NCI-H82 (cell line): ENCODE measurements around the gene ST3GAL6.

Experiments
- DNase-seq: peaks from one replicate; lab custom pipeline; 2025; lab: John Stamatoyannopoulos, UW

The ST3GAL6 gene

GRCh38 chr3:98763076-98763475 is at the start of gene ST3GAL6:
Gene ST3GAL6 (plus strand): TSS chr3:98763340. CDS start chr3:98768441, 5,101 bp downstream.
- DNase-seq: no peak

- no peak for DNase-seq
These were observed 49.2 kb upstream of the ST3GAL6 start for GRCh38 chr3:98713984-98714383.

- no peak for DNase-seq
These were observed 45.6 kb upstream of the ST3GAL6 start for GRCh38 chr3:98717584-98717983.

- no peak for DNase-seq
These were observed 44.4 kb upstream of the ST3GAL6 start for GRCh38 chr3:98718730-98719129.

GRCh38 chr3:98721776-98722175 is 41.4 kb upstream of the ST3GAL6 start:
- no peak for DNase-seq

GRCh38 chr3:98722389-98722788 is 40.8 kb upstream of the ST3GAL6 start:
- no peak for DNase-seq

- no peak for DNase-seq
These were observed 37.8 kb upstream of the ST3GAL6 start for GRCh38 chr3:98725352-98725751.

GRCh38 chr3:98726084-98726483 is 37.1 kb upstream of the ST3GAL6 start:
- DNase-seq: no peak

GRCh38 chr3:98727638-98728037 is 35.5 kb upstream of the ST3GAL6 start:
- no peak for DNase-seq

- no peak for DNase-seq
These were observed 34.5 kb upstream of the ST3GAL6 start for GRCh38 chr3:98728672-98729071.

- no peak for DNase-seq
These were observed 32.8 kb upstream of the ST3GAL6 start for GRCh38 chr3:98730338-98730737.

- no peak for DNase-seq
These were observed 32.1 kb upstream of the ST3GAL6 start for GRCh38 chr3:98730886-98731537.

GRCh38 chr3:98731720-98732285 is 31.3 kb upstream of the ST3GAL6 start:
- no peak for DNase-seq

- peak; percentile 60 for DNase-seq
These were observed 30.7 kb upstream of the ST3GAL6 start for GRCh38 chr3:98732286-98733052.

GRCh38 chr3:98733053-98733811 is 29.9 kb upstream of the ST3GAL6 start:
- peak; percentile 55 for DNase-seq

GRCh38 chr3:98733812-98734281 is 29.3 kb upstream of the ST3GAL6 start:
- no peak for DNase-seq

- DNase-seq: no peak
These were observed 28.8 kb upstream of the ST3GAL6 start for GRCh38 chr3:98734306-98734705.

GRCh38 chr3:98734735-98735134 is 28.4 kb upstream of the ST3GAL6 start:
- no peak for DNase-seq

- DNase-seq: no peak
These were observed 27.8 kb upstream of the ST3GAL6 start for GRCh38 chr3:98735296-98735695.

GRCh38 chr3:98735761-98736269 is 27.3 kb upstream of the ST3GAL6 start:
- DNase-seq: no peak

- no peak for DNase-seq
These were observed 25.8 kb upstream of the ST3GAL6 start for GRCh38 chr3:98737301-98737700.

- no peak for DNase-seq
These were observed 23.9 kb upstream of the ST3GAL6 start for GRCh38 chr3:98739266-98739665.
